GM23338 (cell line): ENCODE measurements around the gene BMP8A. TPM values are rescaled to one million over a fixed set of nuclear protein-coding genes. Genes with fewer than 3 reads are reported as not detected.
"Not testable (repeated sequence)": the region's sequence is repeated elsewhere in the genome, so short reads cannot be mapped to it uniquely, and the experiment has no call there.

Experiments
- ATAC-seq: fragments of 200-7000 bp; cut with Tn5 transposase; 3 replicates; pipeline ENCODE4 v1.9.1; 2020
- DNase-seq: peaks from one replicate; pipeline ENCODE4 v3.0.0-alpha.2; 2015; ENCODE audit warnings: low spot score
- H2AFZ ChIP-seq: fragments of 200-600 bp; sonication (generic); 2 replicates; pipeline ENCODE4 v1.8.0; 2016; ENCODE audit warnings: antibody characterized with exemption, mild to moderate bottlenecking, moderate library complexity
- H3F3A ChIP-seq: fragments of 200-600 bp; sonication (generic); replicated peaks from 2 replicates; pipeline ENCODE4 v1.8.0; 2017; ENCODE audit warnings: antibody characterized with exemption, mixed run types, low read depth
- H3K27ac ChIP-seq: fragments of 200-600 bp; sonication (generic); 2 replicates; pipeline ENCODE4 v1.6.1; 2016; ENCODE audit warnings: low read depth
- H3K27me3 ChIP-seq: fragments of 200-600 bp; sonication (generic); 2 replicates; pipeline ENCODE4 v1.8.0; 2016; ENCODE audit warnings: mild to moderate bottlenecking, mixed run types, moderate library complexity; ENCODE audit not compliant: insufficient read depth
- H3K36me3 ChIP-seq: fragments of 200-600 bp; sonication (generic); 2 replicates; pipeline ENCODE4 v1.8.0; 2016; ENCODE audit warnings: mild to moderate bottlenecking; ENCODE audit not compliant: insufficient read depth
- H3K4me1 ChIP-seq: fragments of 200-600 bp; sonication (generic); 2 replicates; pipeline ENCODE4 v1.8.0; 2016; ENCODE audit warnings: mild to moderate bottlenecking, moderate library complexity; ENCODE audit not compliant: insufficient read depth
- H3K4me2 ChIP-seq: fragments of 200-600 bp; sonication (generic); 2 replicates; pipeline ENCODE4 v1.7.1; 2017; ENCODE audit warnings: mixed run types
- H3K4me3 ChIP-seq: fragments of 200-600 bp; sonication (generic); 2 replicates; pipeline ENCODE4 v1.6.1; 2016; ENCODE audit warnings: mixed run types
- H3K79me2 ChIP-seq: fragments of 200-600 bp; sonication (generic); replicated peaks from 2 replicates; pipeline ENCODE4 v1.8.0; 2017; ENCODE audit warnings: mild to moderate bottlenecking; ENCODE audit not compliant: insufficient read depth
- H3K9me2 ChIP-seq: fragments of 200-600 bp; sonication (generic); 2 replicates; pipeline ENCODE4 v1.8.0; 2017; ENCODE audit not compliant: insufficient read depth
- H4K20me1 ChIP-seq: fragments of 200-600 bp; sonication (generic); replicated peaks from 2 replicates; pipeline ENCODE4 v1.8.0; 2017; ENCODE audit warnings: mild to moderate bottlenecking; ENCODE audit not compliant: insufficient read depth
- H3K27ac Mint-ChIP-seq: 2 replicates; pipeline ENCODE4 v1.8.0; 2020; ENCODE audit warnings: inconsistent platforms, mild to moderate bottlenecking, moderate library complexity, mixed read lengths
- H3K27me3 Mint-ChIP-seq: 3 replicates; pipeline ENCODE4 v1.8.0; 2022; ENCODE audit warnings: low read depth, mild to moderate bottlenecking, moderate library complexity, mixed read lengths, inconsistent platforms; ENCODE audit not compliant: insufficient read depth, poor library complexity
- H3K36me3 Mint-ChIP-seq: 3 replicates; pipeline ENCODE4 v1.8.0; 2021; ENCODE audit warnings: low read depth, mild to moderate bottlenecking, inconsistent platforms, moderate library complexity, mixed read lengths
- H3K4me1 Mint-ChIP-seq: 3 replicates; pipeline ENCODE4 v1.8.0; 2020; ENCODE audit warnings: mild to moderate bottlenecking, inconsistent platforms, mixed read lengths
- H3K4me3 Mint-ChIP-seq: 3 replicates; pipeline ENCODE4 v1.8.0; 2021; ENCODE audit warnings: moderate library complexity, mild to moderate bottlenecking, inconsistent platforms, mixed read lengths
- H3K9me3 Mint-ChIP-seq: 3 replicates; pipeline ENCODE4 v1.8.0; 2020; ENCODE audit warnings: moderate library complexity, mild to moderate bottlenecking, inconsistent platforms, mixed read lengths
- EZH2 ChIP-seq: fragments of 200-600 bp; sonication (generic); IDR thresholded peaks from one replicate; pipeline ENCODE4 v1.8.0; 2017; ENCODE audit warnings: antibody characterized with exemption, mild to moderate bottlenecking, low read depth; ENCODE audit not compliant: unreplicated experiment
- EZH2phosphoT487 ChIP-seq: fragments of 200-600 bp; sonication (generic); IDR thresholded peaks from one replicate; pipeline ENCODE4 v1.8.1; 2018; ENCODE audit warnings: antibody characterized with exemption; ENCODE audit not compliant: unreplicated experiment
- polyA plus RNA-seq: library from polyadenylated mRNA; unstranded; fragments of >200 nt; fragmentation: Nextera tagmentation; extraction: Ambion mirVana; gene quantifications from 2 replicates; pipeline ENCODE4 v1.2.1, GENCODE V29; 2016
- total RNA-seq: library from RNA; depleted of rRNA; stranded (reverse); fragments of >200 nt; shearing (Covaris generic); gene quantifications from 2 replicates; pipeline ENCODE4 v1.2.3, GENCODE V29; 2014
- TF ChIP-seq, protein P1 (sequence below), 2 experiments: fragments of 200-600 bp in 1 of 2; sonication (generic) in 1 of 2; conservative IDR thresholded peaks; 2 replicates each; pipeline versions ENCODE4 v1.5.1 to v1.6.1; 2016 to 2017; ENCODE audit warnings: antibody characterized with exemption in 2 of 2, low read depth in 2 of 2, mild to moderate bottlenecking in 2 of 2, moderate library complexity in 1 of 2
- TF ChIP-seq, protein P2 (sequence below): IDR thresholded peaks from 2 replicates; pipeline ENCODE4 v1.6.1; 2016; ENCODE audit warnings: antibody characterized with exemption

Gene BMP8A
- total and polyA plus RNA-seq, 2 experiments from 2014 or later = 0.34 to 0.63 TPM

DNA sequence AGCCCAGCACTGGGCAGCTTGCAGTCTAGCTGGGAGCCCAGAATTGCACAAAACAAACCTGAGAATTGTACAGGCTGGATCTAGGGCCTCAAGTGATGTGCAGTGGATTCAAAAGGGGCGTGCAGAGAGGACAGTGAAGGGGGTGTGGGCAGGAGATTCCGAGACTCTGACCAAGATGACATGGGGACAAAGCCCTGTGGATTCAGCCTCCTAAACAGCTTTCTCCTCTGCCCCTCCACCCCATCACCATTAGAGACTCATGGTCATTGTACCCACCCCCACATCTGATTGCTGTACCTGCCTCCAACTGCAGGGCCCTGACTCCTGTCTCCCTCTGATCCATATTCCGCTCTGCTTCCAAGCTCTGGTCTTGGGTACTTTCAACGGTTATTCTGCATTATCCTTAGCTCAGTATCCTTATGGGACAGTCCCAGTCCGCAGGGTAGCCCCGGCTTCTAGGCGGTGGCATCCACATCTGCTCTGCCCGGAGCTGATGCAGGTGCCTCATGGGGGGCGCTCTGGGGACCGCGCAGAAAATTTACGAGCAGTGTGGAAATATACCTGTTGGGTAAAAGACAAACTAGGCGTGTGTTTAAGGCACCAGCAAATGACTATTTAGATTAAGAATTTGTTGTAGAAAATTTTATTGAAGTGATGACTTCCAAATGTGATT is 1.7 kb upstream of the BMP8A start:
- H3K27ac Mint-ChIP-seq = no peak overlapping the region
- H3F3A ChIP-seq = peaks cover 15% of the 10 kb centered on the region
- H3K27me3 ChIP-seq = peaks cover 57% of the 10 kb centered on the region
- H2AFZ ChIP-seq = no peak overlapping the region
- TF ChIP-seq, protein P1, sequence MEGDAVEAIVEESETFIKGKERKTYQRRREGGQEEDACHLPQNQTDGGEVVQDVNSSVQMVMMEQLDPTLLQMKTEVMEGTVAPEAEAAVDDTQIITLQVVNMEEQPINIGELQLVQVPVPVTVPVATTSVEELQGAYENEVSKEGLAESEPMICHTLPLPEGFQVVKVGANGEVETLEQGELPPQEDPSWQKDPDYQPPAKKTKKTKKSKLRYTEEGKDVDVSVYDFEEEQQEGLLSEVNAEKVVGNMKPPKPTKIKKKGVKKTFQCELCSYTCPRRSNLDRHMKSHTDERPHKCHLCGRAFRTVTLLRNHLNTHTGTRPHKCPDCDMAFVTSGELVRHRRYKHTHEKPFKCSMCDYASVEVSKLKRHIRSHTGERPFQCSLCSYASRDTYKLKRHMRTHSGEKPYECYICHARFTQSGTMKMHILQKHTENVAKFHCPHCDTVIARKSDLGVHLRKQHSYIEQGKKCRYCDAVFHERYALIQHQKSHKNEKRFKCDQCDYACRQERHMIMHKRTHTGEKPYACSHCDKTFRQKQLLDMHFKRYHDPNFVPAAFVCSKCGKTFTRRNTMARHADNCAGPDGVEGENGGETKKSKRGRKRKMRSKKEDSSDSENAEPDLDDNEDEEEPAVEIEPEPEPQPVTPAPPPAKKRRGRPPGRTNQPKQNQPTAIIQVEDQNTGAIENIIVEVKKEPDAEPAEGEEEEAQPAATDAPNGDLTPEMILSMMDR (conservative IDR thresholded peaks at IDR 0.05; ENCODE audit: low read depth in 2 of 2) = peak in 1 of 2 experiments; percentile 19; a peak in 1 of 4 replicates
- TF ChIP-seq, protein P2, sequence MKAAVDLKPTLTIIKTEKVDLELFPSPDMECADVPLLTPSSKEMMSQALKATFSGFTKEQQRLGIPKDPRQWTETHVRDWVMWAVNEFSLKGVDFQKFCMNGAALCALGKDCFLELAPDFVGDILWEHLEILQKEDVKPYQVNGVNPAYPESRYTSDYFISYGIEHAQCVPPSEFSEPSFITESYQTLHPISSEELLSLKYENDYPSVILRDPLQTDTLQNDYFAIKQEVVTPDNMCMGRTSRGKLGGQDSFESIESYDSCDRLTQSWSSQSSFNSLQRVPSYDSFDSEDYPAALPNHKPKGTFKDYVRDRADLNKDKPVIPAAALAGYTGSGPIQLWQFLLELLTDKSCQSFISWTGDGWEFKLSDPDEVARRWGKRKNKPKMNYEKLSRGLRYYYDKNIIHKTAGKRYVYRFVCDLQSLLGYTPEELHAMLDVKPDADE = no peak
- peaks cover 50% of the 10 kb centered on the region for H3K27me3 Mint-ChIP-seq
- H4K20me1 ChIP-seq = peaks cover 13% of the 10 kb centered on the region
- ATAC-seq = peak; percentile 3; the same call in 1 of the 3 replicates
- no peaks in the 10 kb centered on the region for H3K9me2 ChIP-seq
- H3K36me3 ChIP-seq = peaks cover 27% of the 10 kb centered on the region
- H3K4me1 ChIP-seq = no peaks in the 10 kb centered on the region
- no peaks in the 10 kb centered on the region for H3K9me3 Mint-ChIP-seq
- no peak overlapping the region for H3K4me2 ChIP-seq
- H3K4me3 Mint-ChIP-seq = peak overlapping the region; percentile 36; the same call in 1 of the 3 replicates
- DNase-seq = peak; percentile 36
- H3K79me2 ChIP-seq = no peaks in the 10 kb centered on the region
- H3K27ac ChIP-seq = no peak overlapping the region
- peaks cover 2% of the 10 kb centered on the region; the same call in 2 of the 3 replicates for H3K4me1 Mint-ChIP-seq
- H3K36me3 Mint-ChIP-seq = peaks cover 19% of the 10 kb centered on the region
- no peak overlapping the region for H3K4me3 ChIP-seq

DNA sequence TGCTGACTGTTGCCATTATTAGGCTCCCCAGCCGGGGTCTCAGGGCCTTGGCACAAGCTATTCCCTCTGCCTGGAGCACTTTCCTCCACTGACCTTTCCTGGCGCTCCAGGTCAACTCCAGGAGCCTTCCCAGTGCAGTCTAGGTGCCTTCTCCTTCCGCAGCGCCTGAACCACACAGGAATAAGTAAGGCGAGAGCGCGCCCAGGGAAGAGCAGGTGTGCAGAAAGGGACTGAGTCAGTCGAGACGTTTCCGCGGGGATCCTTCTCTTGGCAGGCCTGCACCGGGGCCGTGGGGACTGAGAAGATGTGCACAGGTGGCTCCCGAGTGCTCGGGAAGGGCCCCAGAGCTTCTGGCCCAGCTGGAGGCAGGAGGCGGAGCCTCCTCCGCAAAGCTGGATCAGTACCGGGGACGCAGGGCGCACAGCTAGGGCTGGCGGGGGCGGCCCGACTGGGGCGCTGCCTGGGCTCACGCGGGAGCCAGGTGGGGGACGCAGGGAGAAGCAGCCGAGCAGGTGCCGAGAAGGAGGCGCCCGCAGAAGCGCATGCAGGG is 765 bp upstream of the BMP8A start:
- H3K4me3 ChIP-seq = peak overlapping the region; percentile 67
- H3K27ac ChIP-seq = no peak overlapping the region
- peaks cover 58% of the 10 kb centered on the region for H3K27me3 ChIP-seq
- Mint-ChIP-seq H3K27me3 (peaks cover 46% of the 10 kb centered on the region), H3K27ac (no peak overlapping the region), H3K4me3 (peak overlapping the region; percentile 78), H3K4me1 (peaks cover 2% of the 10 kb centered on the region; the same call in 2 of the 3 replicates), H3K36me3 (peaks cover 11% of the 10 kb centered on the region), H3K9me3 (no peaks in the 10 kb centered on the region)
- DNase-seq = peak; percentile 62
- peaks cover 19% of the 10 kb centered on the region for H3K36me3 ChIP-seq
- TF ChIP-seq EZH2phosphoT487 = no peak
- peak; percentile 41 for TF ChIP-seq EZH2
- TF ChIP-seq, protein P1 (conservative IDR thresholded peaks at IDR 0.05; ENCODE audit: low read depth in 2 of 2) = 0 out of 4 replicates have a peak, but pooled peaks of 1 of the 2 experiments have one; percentile 3
- no peaks in the 10 kb centered on the region for H3K4me1 ChIP-seq
- ATAC-seq = peak; percentile 43
- peak overlapping the region; percentile 78 for H3K4me2 ChIP-seq
- peak overlapping the region; percentile 59; the same call in 1 of the 2 replicates for H2AFZ ChIP-seq
- no peaks in the 10 kb centered on the region for H3K9me2 ChIP-seq
- H3K79me2 ChIP-seq = no peaks in the 10 kb centered on the region
- peaks cover 12% of the 10 kb centered on the region; the same call in 1 of the 2 replicates for H4K20me1 ChIP-seq
- H3F3A ChIP-seq = peaks cover 8% of the 10 kb centered on the region

DNA sequence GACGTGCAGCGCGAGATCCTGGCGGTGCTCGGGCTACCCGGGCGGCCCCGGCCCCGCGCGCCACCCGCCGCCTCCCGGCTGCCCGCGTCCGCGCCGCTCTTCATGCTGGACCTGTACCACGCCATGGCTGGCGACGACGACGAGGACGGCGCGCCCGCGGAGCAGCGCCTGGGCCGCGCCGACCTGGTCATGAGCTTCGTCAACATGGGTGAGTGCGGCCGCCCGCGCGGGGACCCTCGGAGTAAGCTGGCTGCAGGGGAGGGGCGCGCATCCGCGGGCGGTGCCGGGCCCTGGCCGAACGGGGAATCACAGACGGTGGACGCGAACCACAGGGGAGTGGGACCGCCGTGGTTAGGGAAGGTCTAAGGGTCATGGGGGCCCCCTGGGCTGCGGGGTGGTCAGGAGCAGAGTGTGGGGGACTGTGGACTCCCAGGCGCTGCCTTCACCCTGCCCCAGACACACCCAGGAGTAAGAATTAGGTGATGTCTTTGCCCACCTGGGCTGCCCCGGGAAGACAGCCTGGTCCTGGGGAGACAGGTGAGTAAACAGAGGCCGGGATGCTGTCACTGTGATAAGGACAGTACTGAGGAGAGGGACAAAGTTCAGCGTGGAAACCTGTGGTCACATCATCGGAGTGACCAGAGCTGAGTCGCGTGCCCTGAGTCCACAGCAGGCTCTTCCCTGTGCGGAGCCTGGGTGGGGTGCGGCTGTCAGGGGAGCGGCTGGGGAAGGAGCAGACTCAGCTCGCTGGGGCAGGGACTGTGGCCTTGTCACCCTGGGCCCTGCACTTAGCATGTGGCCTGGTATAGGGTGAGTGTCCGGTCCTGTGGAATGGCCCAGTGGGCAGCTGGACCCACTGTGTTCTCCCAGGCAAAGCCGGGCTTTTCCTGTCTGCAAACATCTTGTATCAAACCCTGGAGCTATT is 944 bp downstream of the BMP8A start:
- peaks cover 58% of the 10 kb centered on the region for H3K27me3 ChIP-seq
- ATAC-seq = peak; percentile 1; the same call in 1 of the 3 replicates
- peaks cover 47% of the 10 kb centered on the region for H3K27me3 Mint-ChIP-seq

More for the DNA sequence above, 944 bp downstream of the BMP8A start:
- not testable (repeated sequence) for H4K20me1 ChIP-seq, H3K4me1 ChIP-seq, H3K9me3 Mint-ChIP-seq, H3K79me2 ChIP-seq, H3K27ac ChIP-seq, H3F3A ChIP-seq, H3K36me3 Mint-ChIP-seq, H3K9me2 ChIP-seq, H3K36me3 ChIP-seq, H2AFZ ChIP-seq, H3K4me1 Mint-ChIP-seq, H3K27ac Mint-ChIP-seq
- peak overlapping the region; percentile 61 for H3K4me3 Mint-ChIP-seq
- Histone ChIP-seq H3K4me3 (peak overlapping the region; percentile 67; the same call in 1 of the 2 replicates), H3K4me2 (peak overlapping the region; percentile 57; the same call in 1 of the 2 replicates)
- DNase-seq = peak; percentile 25
